Peyer's patch (tissue), 4 donors: ENCODE measurements around the gene ELF5. TPM values are rescaled to one million over a fixed set of nuclear protein-coding genes. Genes with fewer than 3 reads are reported as not detected.

Experiments used
- DNase-seq, 3 donors: peaks; one replicate each; pipeline ENCODE4 v3.0.0-alpha.2; 2017 to 2019
- H3K27ac ChIP-seq, 4 donors: fragments of 200-600 bp; sonication (generic); one replicate each; pipeline ENCODE4 v1.5.1; 2016 to 2019
- H3K27me3 ChIP-seq, 2 donors: fragments of 200-600 bp; sonication (generic); one replicate each; pipeline ENCODE4 v1.5.1; 2019
- H3K36me3 ChIP-seq, 3 donors: fragments of 200-600 bp; sonication (generic); one replicate each; pipeline ENCODE4 v1.5.1; 2016 to 2019
- H3K4me1 ChIP-seq, 4 donors: fragments of 200-600 bp; sonication (generic); one replicate each; pipeline ENCODE4 v1.5.1; 2016 to 2019
- H3K4me3 ChIP-seq, 4 donors: fragments of 200-600 bp; sonication (generic); 1 replicate in 3 of 4; 2 replicates in 1 of 4; pipeline ENCODE4 v1.5.1; 2016 to 2019; ENCODE audit warnings: mild to moderate bottlenecking in 1 of 4
- H3K9me3 ChIP-seq, 4 donors: fragments of 200-600 bp; sonication (generic); one replicate each; pipeline ENCODE4 v1.5.1; 2016 to 2019; ENCODE audit warnings: mild to moderate bottlenecking in 1 of 4
- POLR2A ChIP-seq, 2 donors: fragments of 450-650 bp; IDR thresholded peaks; one replicate each; pipeline ENCODE4 v1.5.1; 2017; ENCODE audit warnings: antibody characterized with exemption in 2 of 2, mild to moderate bottlenecking in 2 of 2, moderate library complexity in 2 of 2
- total RNA-seq, 4 donors: library from RNA; depleted of rRNA; stranded (reverse); fragments of >200 nt; gene quantifications; one replicate each; pipeline ENCODE4 v1.1.0, GENCODE V29; 2016
- TF ChIP-seq, protein P1 (sequence below), 6 experiments: fragments of 450-650 bp in 4 of 6; fragments of 200-600 bp in 2 of 6; sonication (generic) in 1 of 6; IDR thresholded peaks; one replicate each; pipeline ENCODE4 v1.5.1; 2017 to 2019; ENCODE audit warnings: antibody characterized with exemption in 6 of 6, mild to moderate bottlenecking in 3 of 6, moderate library complexity in 1 of 6

The ELF5 gene
- total RNA-seq, 4 donors from 2014 or later, result not detected

DNA sequence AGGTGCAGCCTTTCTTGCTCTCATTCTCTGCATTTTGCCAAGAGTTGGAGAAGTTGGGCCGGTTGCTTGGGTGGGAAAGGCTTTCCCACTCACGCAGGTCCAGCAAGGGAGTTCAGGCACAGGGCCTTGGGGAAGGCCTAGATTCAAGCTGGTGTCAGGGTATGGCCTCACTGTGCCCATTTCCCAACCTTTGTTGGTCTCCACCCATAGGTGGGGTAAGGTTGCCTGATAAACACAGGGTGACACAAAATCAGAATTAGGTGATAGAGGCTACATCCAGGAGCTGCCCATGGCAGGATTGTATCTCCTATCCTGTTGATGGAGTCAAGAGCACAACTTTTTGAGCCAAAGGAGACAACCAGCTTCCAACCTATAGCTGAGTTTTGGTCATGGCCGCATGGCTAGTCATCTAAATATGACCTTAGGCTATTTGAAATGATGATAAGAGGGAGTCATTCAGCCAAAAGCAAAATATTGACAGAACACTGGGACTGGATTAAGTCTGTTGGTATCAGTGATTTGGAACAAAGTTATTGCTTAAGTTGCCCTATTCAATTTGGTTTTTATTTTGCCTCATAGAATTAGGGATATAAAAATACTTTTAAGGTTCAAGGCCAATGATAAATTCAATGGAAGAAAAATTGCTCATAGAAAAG, 54.0 kb downstream of the ELF5 start:
- no peak for DNase-seq
- H3K4me1 ChIP-seq, result no peaks in the 10 kb centered on the region
- H3K4me3 ChIP-seq, result no peak overlapping the region
- H3K9me3 ChIP-seq, result no peaks in the 10 kb centered on the region
- peaks cover 0 to 87% (median 0%) of the 10 kb centered on the region in 3 donors for H3K36me3 ChIP-seq
- H3K27ac ChIP-seq, result no peak overlapping the region
- H3K27me3 ChIP-seq, result no peaks in the 10 kb centered on the region
- TF ChIP-seq, protein P1, sequence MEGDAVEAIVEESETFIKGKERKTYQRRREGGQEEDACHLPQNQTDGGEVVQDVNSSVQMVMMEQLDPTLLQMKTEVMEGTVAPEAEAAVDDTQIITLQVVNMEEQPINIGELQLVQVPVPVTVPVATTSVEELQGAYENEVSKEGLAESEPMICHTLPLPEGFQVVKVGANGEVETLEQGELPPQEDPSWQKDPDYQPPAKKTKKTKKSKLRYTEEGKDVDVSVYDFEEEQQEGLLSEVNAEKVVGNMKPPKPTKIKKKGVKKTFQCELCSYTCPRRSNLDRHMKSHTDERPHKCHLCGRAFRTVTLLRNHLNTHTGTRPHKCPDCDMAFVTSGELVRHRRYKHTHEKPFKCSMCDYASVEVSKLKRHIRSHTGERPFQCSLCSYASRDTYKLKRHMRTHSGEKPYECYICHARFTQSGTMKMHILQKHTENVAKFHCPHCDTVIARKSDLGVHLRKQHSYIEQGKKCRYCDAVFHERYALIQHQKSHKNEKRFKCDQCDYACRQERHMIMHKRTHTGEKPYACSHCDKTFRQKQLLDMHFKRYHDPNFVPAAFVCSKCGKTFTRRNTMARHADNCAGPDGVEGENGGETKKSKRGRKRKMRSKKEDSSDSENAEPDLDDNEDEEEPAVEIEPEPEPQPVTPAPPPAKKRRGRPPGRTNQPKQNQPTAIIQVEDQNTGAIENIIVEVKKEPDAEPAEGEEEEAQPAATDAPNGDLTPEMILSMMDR (IDR thresholded peaks at IDR 0.05), result no peak
- TF ChIP-seq POLR2A (IDR thresholded peaks at IDR 0.05), result no peak

DNA sequence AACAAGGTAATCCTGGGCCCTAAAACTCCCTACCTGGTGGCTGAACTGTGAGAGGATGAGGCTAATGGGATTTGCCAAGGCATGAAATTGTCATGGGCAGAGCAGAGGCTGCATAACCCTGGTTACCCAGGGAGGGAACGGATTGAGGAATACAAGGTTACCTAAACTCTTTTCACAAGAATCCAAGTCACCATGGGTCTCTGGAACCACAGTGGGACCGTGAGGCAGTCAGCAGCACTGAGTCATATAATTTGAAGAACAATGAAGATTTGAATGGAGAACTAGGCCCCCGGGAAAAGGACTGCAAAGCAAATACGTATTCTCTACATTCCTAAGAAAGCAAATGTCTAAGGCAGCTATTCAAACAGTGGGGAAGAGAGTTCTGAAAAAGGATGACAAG, 55.1 kb downstream of the ELF5 start:
- no peak for TF ChIP-seq POLR2A (IDR thresholded peaks at IDR 0.05)
- TF ChIP-seq, protein P1 (IDR thresholded peaks at IDR 0.05), result no peak
- H3K27me3 ChIP-seq, result no peaks in the 10 kb centered on the region

DNA sequence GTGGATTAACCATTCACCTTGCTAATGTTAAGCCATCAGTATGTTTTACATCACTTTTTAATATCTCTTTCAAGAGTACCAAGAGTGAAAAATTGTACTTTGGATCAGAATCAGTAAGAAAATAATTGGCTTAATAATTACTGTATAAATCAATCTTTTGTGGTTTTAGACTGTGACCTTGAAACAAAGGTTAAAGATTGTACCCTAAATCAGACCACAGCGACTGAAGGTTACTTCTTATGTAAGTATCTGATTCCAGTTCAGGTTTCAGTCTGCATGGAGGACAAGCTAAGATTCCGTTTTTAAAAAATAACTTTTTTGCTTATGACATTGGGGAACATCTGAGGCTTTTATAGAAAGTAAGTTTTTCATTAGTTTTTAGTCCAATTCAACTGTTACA, 56.0 kb downstream of the ELF5 start:
- peaks cover 0 to 87% (median 0%) of the 10 kb centered on the region in 3 donors for H3K36me3 ChIP-seq
- no peak for TF ChIP-seq POLR2A (IDR thresholded peaks at IDR 0.05)
- TF ChIP-seq, protein P1 (IDR thresholded peaks at IDR 0.05), result no peak
- H3K4me3 ChIP-seq, result no peak overlapping the region
- DNase-seq, result no peak
- no peaks in the 10 kb centered on the region for H3K9me3 ChIP-seq
- no peak overlapping the region for H3K27ac ChIP-seq
- no peaks in the 10 kb centered on the region for H3K4me1 ChIP-seq
- no peaks in the 10 kb centered on the region for H3K27me3 ChIP-seq

More for the DNA sequence above, 55.1 kb downstream of the ELF5 start:
- no peak for DNase-seq
- Histone ChIP-seq H3K4me1 (no peaks in the 10 kb centered on the region), H3K27ac (no peak overlapping the region), H3K36me3 (peaks cover 0 to 87% (median 0%) of the 10 kb centered on the region in 3 donors), H3K4me3 (no peak overlapping the region), H3K9me3 (no peaks in the 10 kb centered on the region)

DNA sequence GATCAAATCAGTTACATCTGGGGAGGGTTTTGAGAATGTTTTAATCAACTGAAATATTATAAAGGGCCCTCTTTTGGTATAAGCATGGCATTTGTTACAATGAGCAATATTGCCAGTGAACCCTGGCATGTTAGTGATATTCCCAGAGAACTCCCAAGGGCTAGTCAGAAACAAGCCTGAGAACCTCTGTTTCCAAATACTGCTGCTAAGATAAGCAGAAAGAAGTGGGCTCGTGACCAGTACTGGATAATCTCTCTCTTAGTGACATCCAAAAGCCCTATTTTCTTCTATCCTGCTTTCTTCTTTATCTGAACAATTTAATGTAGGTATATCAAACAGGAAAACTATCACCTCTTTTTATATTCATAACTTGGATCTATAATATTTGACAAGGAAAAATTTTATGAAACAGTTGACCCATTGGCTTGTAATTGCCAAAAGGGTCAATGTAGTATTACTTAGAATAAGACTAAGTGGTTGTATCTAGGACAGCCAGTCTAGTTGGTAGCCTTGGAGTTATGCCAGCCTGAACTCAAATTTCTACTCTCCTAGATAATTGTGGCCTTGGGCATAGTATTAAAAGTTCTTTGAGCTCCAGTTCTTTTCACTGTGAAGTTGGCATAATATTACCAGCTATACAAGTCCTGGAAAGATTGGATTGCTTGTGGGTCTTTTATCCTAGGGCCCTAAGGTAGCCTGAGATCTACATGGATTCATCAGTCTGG, 59.1 kb downstream of the ELF5 start:
- no peak overlapping the region for H3K4me3 ChIP-seq
- no peaks in the 10 kb centered on the region for H3K4me1 ChIP-seq
- DNase-seq, result no peak
- no peaks in the 10 kb centered on the region for H3K27me3 ChIP-seq
- no peaks in the 10 kb centered on the region for H3K9me3 ChIP-seq
- H3K27ac ChIP-seq, result no peak overlapping the region
- peaks cover 0 to 94% (median 0%) of the 10 kb centered on the region in 3 donors for H3K36me3 ChIP-seq
- TF ChIP-seq POLR2A (IDR thresholded peaks at IDR 0.05), result no peak
- TF ChIP-seq, protein P1 (IDR thresholded peaks at IDR 0.05), result no peak

DNA sequence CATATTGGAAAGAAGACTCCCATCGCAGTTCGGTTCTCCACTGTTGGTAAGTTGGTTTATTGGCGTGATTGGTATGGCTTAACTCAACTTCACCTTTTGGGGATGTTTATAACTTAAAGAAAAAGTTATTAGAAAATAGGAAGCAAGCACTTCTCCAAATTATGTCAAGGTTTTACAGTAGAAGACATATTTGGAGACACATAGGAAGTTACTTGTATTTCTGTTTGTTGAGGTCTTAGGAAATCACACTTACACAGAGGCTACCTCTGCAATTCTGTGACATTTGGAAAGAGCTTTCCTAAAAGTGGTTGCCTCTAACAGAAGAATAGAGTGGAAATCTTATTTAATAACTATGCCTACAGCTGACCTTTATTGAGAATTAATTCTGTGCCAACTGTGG, 62.5 kb downstream of the ELF5 start:
- no peak overlapping the region for H3K27ac ChIP-seq
- peaks cover 0 to 6% (median 0%) of the 10 kb centered on the region in 4 donors for H3K4me1 ChIP-seq
- H3K4me3 ChIP-seq, result no peak overlapping the region
- DNase-seq, result no peak
- TF ChIP-seq, protein P1 (IDR thresholded peaks at IDR 0.05), result no peak
- peaks cover 0 to 68% (median 0%) of the 10 kb centered on the region in 3 donors for H3K36me3 ChIP-seq
- H3K27me3 ChIP-seq, result no peaks in the 10 kb centered on the region
- no peaks in the 10 kb centered on the region for H3K9me3 ChIP-seq
